DMS 273 (cell line): ENCODE measurements around the gene SRRM2.
"Not testable (repeated sequence)": the region's sequence is repeated elsewhere in the genome, so short reads cannot be mapped to it uniquely, and the experiment has no call there.

Experiments used
- DNase-seq: peaks from one replicate; lab custom pipeline; 2025; ENCODE audit not compliant: unreplicated experiment; lab: John Stamatoyannopoulos, UW

The SRRM2 gene

GRCh38 chr16:2713985-2714774, 38.3 kb upstream of the SRRM2 start:
- no peak for DNase-seq

DNA sequence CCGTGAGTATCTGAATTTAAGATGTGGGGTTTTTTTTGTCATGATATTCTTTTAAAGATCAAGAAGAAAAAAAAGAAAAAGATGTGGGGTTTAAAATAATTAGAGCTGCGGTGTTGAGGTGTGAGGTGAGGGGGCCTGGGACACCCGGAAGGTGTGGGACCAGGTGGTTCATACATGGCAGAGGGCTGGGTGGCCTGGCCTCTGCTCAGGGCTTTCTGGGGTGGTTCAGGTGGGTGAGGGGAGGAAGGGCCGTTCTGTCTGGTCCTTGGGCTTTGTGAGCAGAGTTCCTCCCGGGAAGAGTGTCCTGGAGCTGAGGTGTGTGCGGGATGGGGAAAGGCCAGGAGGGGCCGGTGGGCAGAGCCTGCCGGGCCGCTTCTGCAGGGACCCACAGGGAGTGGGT, 37.4 kb upstream of the SRRM2 start:
- DNase-seq = no peak

GRCh38 chr16:2715519-2715918, 36.9 kb upstream of the SRRM2 start:
- no peak for DNase-seq

GRCh38 chr16:2715966-2716885, 36.2 kb upstream of the SRRM2 start:
- DNase-seq = no peak

DNA sequence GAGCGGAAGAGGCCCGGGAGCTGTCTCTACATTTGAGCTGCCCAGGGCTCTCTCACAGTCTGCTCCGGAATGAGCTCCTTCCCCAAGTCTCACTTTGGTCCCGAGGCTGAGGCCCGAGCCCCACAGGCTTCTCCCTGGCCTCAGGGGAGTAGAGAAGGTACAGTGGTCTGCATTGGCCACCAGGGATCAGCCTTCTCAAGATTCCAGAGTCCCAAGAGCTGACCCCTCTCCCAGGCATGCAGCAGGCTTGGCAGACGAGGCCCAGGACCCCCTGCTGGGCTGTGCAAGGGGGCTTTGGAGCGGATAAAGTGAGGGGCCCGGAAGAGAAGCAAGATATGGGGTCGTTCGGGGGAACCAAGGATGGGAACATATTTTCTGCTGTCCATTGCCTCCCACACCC, 35.5 kb upstream of the SRRM2 start:
- DNase-seq = no peak

DNA sequence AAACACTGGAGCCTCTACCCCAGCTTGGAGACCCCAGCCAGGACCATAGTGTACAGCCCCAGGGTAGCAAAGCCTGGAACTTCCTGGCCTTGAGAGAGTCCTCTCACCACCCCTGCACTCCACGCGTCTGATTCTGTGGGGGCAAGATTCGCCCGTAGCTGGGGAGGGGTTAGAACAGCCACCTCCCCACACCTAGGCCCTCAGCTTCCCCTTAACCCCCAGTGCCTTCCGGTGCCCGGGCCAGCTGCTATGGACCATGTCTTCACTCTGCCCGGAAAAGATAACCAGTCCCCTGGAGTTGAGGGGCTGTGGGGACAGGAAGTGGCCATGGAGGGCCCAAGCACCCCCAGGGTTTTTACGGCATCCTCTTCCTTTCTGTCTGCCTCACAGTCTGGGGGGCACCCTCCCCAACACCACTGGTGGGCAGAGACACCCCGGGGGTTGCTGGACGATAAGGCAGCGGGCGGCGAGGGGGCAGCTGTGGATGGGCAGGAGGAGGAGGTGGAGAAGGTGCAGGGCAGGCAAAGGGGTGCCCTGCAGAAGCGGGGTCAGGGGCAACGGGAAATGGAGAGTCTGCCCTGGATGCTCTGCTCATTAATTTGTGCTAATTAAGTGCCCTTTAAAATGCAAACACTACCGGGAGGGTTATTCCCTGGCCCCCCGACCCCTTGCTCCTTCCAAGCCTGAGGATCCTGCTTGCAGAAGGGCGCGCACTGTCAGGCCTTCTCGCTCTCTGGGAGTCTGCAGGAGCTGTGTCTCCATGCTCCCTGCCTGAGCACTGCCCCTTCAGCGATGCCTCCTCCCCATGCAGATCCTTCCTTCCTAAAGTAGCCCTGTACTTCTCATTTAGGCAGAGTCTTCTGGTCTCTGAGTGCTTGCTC, 34.8 kb upstream of the SRRM2 start:
- no peak for DNase-seq

DNA sequence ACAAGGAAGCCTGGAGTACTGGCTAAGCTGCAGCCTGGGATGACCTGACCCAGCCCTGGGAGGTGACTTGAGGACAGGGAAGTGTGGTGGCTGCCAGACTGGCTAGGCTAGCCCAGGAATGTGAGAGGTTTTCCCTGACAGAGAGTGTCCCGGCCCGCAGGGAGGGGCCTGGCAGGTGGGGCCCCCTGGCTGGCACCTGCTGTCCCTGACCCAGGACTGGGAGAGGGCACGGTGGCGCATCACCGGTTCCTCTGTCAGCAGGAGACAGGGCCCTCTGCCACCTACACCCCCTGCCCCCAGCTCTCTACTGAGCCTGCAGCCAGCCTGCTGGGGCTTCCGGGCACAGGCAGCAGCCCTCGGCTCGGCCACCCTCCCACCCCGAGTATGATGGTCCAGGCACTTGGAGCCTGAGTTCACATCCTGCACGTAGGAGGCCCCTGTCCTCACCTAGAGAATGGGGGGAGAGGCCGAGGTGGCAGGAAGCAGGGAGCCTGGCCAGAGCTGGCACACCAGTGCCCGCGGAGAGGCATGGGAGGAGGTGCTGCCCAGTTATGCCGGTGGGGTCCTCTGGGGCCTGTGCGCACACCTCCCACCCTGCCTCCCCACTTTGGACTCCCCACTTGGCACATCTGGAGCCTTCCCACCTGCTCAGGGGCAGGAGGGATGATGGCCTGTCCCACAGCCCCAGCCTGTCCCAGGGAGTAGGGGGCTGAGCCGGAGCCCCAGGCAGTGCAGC, 32.9 kb upstream of the SRRM2 start:
- peak; percentile 44 for DNase-seq

DNA sequence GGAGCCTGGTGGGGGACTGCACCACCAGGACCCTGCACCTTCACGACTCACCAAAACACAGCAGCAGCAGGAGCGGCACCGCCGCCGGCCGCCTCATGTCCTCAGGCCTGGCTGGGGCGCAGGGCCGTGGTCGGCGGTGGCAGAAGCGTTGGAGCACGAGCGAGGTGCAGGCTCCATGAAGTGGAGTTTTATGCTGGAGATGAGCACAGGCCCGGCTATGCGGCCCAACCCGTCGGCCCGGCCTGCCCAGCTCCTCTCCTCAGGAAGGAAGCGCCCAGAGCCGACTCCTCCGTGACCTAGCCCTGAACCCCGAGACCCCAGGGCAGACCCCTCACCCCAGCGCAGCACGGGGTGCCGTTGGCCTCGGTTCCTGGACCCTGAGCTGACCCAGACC, 32.4 kb upstream of the SRRM2 start, which contains the start of gene PRSS27:
Gene PRSS27 (minus strand): TSS at position 161 of the 394 bp plus-strand sequence. CDS start 64 bp downstream, at position 97.
- DNase-seq = no peak

- peak; percentile 98 for DNase-seq
These were observed 31.5 kb upstream of the SRRM2 start for GRCh38 chr16:2720719-2721633.

DNA sequence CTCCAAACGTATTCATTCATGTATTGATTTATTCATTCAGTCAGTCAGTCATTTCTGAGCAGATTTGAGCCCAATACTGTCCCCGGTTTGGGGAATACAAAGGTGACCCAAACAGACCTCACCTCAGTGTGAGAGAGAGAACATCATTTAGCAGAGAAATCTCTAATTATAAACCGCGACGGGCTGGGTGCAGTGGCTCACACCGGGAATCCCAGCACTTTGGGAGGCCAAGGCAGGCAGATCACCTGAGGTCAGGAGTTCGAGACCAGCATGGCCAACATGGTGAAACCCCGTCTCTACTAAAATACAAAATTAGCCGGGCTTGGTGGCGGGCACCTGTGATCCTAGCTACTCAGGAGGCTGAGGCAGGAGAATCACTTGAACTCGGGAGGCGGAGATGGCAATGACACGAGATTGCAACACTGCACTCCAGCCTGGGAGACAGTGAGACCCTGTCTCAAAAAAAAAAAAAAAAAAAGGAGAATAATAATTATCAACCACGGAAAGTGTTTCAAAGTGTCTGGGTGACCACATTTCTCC, 30.7 kb upstream of the SRRM2 start:
- not testable (repeated sequence) for DNase-seq

DNA sequence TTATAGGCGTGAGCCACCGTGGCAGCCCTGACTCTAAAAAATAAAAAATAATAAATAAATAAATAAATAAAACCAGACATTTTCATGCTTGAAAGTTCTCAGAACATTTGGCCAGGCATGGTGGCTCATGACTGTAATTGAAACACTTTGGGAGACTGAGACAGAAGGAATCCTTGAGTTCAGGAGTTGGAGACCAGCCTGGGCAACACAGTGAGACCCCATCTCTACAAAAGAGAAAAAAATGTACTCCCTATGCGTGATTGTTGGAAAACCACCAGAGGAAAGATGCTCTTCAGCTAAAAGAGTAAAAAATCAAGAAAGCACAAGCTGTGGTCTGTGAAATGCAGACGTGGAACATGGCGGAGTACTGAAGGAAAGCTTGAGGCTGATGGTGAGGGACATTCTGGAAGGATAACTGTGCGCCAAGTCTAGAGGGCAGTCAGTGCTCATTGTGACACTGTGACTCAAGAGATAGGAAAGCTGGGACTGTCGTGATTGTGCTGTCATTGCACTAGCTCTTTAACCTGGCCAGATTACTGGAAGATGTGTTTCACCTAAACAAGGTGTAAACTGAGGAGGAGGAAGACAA, 28.3 kb upstream of the SRRM2 start:
- no peak for DNase-seq

GRCh38 chr16:2724816-2725348, 27.6 kb upstream of the SRRM2 start:
- DNase-seq = no peak

DNA sequence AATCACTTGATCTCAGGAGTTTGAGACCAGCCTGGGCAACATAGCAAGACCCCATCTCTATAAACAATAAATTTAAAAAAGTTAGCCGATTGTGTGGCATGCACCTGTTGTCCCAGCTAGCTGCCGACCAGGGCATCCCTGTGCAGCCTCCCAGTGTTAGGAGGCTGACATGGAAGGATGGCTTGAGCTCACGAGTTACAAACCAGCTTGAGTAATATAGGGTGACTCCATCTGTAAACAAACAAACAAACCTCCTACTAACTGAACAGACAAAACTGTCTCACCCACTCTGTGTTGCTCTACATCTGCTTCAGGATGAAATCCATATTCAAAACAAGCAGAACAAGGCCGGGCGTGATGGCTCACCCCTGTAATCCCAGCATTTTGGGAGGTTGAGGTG, 25.5 kb upstream of the SRRM2 start:
- no peak for DNase-seq

DNA sequence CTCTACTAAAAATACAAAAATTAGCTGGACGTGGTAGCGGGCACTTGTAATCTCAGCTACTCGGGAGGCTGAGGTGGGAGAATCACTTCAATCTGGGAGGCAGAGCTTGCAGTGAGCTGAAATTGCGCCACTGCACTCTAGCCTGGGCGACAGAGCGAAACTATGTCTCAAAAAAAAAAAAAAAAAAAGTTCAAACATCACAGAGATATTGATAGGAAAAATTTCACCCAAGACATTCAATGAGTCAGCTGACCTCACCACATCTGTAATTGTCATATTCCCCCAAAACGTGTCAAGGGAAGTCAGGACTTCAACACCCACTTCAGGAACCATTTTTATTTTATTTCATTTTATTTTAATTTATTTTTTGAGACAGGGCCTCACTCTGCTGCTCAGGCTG, 24.4 kb upstream of the SRRM2 start:
- DNase-seq = no peak

- no peak for DNase-seq
These were observed 17.5 kb upstream of the SRRM2 start for GRCh38 chr16:2734844-2735515.

GRCh38 chr16:2736476-2737237, 15.8 kb upstream of the SRRM2 start:
- DNase-seq = no peak

DNA sequence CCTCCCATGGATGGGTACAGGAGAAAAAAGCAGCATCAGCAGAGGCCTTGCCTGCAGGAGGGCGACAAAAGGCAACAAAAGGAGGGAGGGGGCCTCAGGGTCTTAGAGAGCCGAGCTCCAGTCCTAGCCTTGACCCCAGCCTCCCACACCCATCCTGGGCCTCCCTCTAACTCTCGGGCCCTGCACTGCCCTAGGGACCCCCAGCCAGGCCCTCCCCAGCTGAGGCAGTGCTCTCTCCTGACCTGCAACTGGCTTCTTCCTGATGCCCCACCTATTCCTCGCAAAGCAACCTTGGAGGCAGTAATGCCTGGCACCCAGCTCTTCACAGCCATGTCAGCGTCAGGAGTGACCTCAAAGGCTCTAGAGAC, 15.2 kb upstream of the SRRM2 start:
- no peak for DNase-seq
